AG20443 (cell line): ENCODE measurements around the gene GPR137.
"Not testable (repeated sequence)": the region's sequence is repeated elsewhere in the genome, so short reads cannot be mapped to it uniquely, and the experiment has no call there.

Source experiments
- DNase-seq: peaks from one replicate; pipeline ENCODE4 v3.0.0; 2012; ENCODE audit warnings: low spot score, mixed read lengths

Gene GPR137

GRCh38 chr11:64284962-64285884 is at the start of gene GPR137:
Gene GPR137, plus strand, starts transcription at chr11:64285848. Its CDS starts 677 bp downstream, at chr11:64286525.
- DNase-seq, result peak; percentile 96

- no peak for DNase-seq
Measured at GRCh38 chr11:64237484-64237951, 48.1 kb upstream of the GPR137 start.

GRCh38 chr11:64238076-64238475 is 47.6 kb upstream of the GPR137 start:
- DNase-seq, result no peak

- DNase-seq, result no peak
Measured at GRCh38 chr11:64238999-64239398, 46.6 kb upstream of the GPR137 start.

GRCh38 chr11:64239662-64240434 is 45.8 kb upstream of the GPR137 start:
- DNase-seq, result no peak

GRCh38 chr11:64240435-64241240 is 45.0 kb upstream of the GPR137 start, which contains the start of gene FKBP2:
Gene FKBP2, plus strand, starts transcription at chr11:64241095. Its CDS starts 1,293 bp downstream, at chr11:64242388.
- DNase-seq, result peak; percentile 99

- peak; percentile 96 for DNase-seq
Measured at GRCh38 chr11:64241241-64241490, 44.5 kb upstream of the GPR137 start.

GRCh38 chr11:64241491-64242374 is 43.9 kb upstream of the GPR137 start:
- DNase-seq, result no peak

- DNase-seq, result no peak
Measured at GRCh38 chr11:64243236-64243854, 42.3 kb upstream of the GPR137 start.

GRCh38 chr11:64244107-64244506 is 41.5 kb upstream of the GPR137 start:
- no peak for DNase-seq

- DNase-seq, result no peak
Measured at GRCh38 chr11:64244966-64245365, 40.7 kb upstream of the GPR137 start.

- DNase-seq, result no peak
Measured at GRCh38 chr11:64245401-64245796, 40.2 kb upstream of the GPR137 start.

- DNase-seq, result peak; percentile 83
Measured at GRCh38 chr11:64245797-64246620, 39.6 kb upstream of the GPR137 start.

GRCh38 chr11:64246621-64246870 is 39.1 kb upstream of the GPR137 start:
- DNase-seq, result not testable (repeated sequence)

- DNase-seq, result peak; percentile 92
Measured at GRCh38 chr11:64246871-64247728, 38.5 kb upstream of the GPR137 start, which contains the start of gene PPP1R14B. Gene PPP1R14B, minus strand, starts transcription at chr11:64246943. Its CDS starts 270 bp downstream, at chr11:64246673.

GRCh38 chr11:64247729-64248531 is 37.7 kb upstream of the GPR137 start:
- no peak for DNase-seq

- DNase-seq, result no peak
Measured at GRCh38 chr11:64248578-64248977, 37.1 kb upstream of the GPR137 start.

- no peak for DNase-seq
Measured at GRCh38 chr11:64249038-64249437, 36.6 kb upstream of the GPR137 start.
